ENCODE data around the gene CCDC182. TPM values are rescaled to one million over a fixed set of nuclear protein-coding genes. Genes with fewer than 3 reads are reported as not detected.

Gene CCDC182
- total RNA-seq, 1 experiment from 2014 or later: not detected

GRCh38 chr17:57726213-57726790 is 18.8 kb downstream of the CCDC182 start:
- Histone ChIP-seq H3K9me3 (replicated peaks) (no peaks in the 10 kb centered on the region), H3K4me1 (peaks cover 22% of the 10 kb centered on the region), H3K27ac (no peak overlapping the region), H3K36me3 (no peaks in the 10 kb centered on the region), H3K27me3 (no peaks in the 10 kb centered on the region), H3K4me3 (no peak overlapping the region)
- no peak for DNase-seq

DNA sequence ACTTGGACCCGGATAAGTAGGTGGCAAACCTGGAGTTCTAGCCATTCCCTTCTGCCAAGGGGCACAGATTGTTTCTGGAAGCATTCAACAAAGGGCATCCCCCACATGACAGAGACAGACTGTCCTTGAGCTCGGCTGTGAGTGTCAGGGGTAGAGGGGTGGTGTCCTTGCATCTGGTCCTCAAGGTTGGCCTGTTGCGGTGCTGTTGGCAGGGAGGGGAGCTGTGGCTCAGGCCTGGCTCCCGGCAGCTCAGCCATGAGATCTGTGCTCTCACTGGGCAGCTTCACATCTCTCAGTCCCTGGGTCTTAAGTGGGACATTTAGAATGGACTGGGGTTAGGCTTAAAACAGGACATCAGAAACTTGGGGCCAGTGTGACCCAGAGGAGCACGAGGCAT is 20.4 kb downstream of the CCDC182 start:
- H3K4me3 ChIP-seq: no peak overlapping the region
- peaks cover 22% of the 10 kb centered on the region for H3K4me1 ChIP-seq
- peak overlapping the region; percentile 48 for H3K27ac ChIP-seq
- no peaks in the 10 kb centered on the region for H3K9me3 ChIP-seq (replicated peaks)
- no peaks in the 10 kb centered on the region for H3K27me3 ChIP-seq
- DNase-seq: no peak
- no peaks in the 10 kb centered on the region for H3K36me3 ChIP-seq

GRCh38 chr17:57724026-57724728 is 20.9 kb downstream of the CCDC182 start:
- peak; percentile 84 to 86 for DNase-seq
- Histone ChIP-seq H3K27ac (peak overlapping the region; percentile 48), H3K9me3 (replicated peaks) (no peaks in the 10 kb centered on the region), H3K36me3 (no peaks in the 10 kb centered on the region), H3K27me3 (no peaks in the 10 kb centered on the region), H3K4me1 (peaks cover 22% of the 10 kb centered on the region), H3K4me3 (peak overlapping the region; percentile 28)

DNA sequence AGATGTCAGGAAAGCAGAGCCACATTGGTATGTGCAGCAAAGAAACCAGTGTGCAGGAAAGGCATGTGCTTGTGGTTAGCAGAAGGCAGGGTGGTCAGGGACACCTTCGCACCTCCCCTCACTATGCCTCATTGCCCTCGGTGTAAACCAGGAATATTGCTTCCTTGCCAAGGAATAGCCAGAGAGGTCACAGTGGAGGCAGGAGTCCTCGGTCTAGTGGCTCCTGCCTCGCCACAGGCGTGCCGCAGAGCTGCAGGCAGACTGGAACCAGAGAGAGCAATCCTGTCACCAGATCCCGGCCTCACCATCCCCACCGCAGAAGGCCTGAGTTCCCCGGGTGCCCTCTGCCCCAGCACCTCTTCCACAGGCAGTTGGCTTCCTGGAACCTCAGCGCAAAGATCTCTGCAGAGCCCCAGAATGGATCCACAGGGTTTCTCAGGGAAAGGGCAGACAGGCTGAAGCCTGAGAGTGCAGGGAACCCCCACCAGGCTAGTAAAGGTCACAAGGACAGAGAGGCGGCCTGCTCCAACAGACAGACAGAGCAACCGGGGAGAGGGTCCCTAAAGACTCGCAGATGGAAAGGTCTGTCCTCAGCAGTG is 21.6 kb downstream of the CCDC182 start:
- Histone ChIP-seq H3K27me3 (no peaks in the 10 kb centered on the region), H3K4me1 (peaks cover 22% of the 10 kb centered on the region), H3K9me3 (replicated peaks) (no peaks in the 10 kb centered on the region), H3K36me3 (no peaks in the 10 kb centered on the region), H3K4me3 (peak overlapping the region; percentile 28), H3K27ac (peak overlapping the region; percentile 48)
- peak; percentile 40 to 47 for DNase-seq

- no peak overlapping the region for H3K27ac ChIP-seq
- H3K4me1 ChIP-seq: peaks cover 22% of the 10 kb centered on the region
- no peak for DNase-seq
- no peak overlapping the region for H3K4me3 ChIP-seq
- no peaks in the 10 kb centered on the region for H3K9me3 ChIP-seq (replicated peaks)
- no peaks in the 10 kb centered on the region for H3K27me3 ChIP-seq
- H3K36me3 ChIP-seq: no peaks in the 10 kb centered on the region
Measured at GRCh38 chr17:57722704-57723043, 22.4 kb downstream of the CCDC182 start.

GRCh38 chr17:57721967-57722703 is 23.0 kb downstream of the CCDC182 start:
- H3K27me3 ChIP-seq: no peaks in the 10 kb centered on the region; the same call in 1 of the 2 replicates
- no peaks in the 10 kb centered on the region for H3K9me3 ChIP-seq (replicated peaks)
- H3K36me3 ChIP-seq: no peaks in the 10 kb centered on the region
- no peak overlapping the region for H3K27ac ChIP-seq
- no peak overlapping the region for H3K4me3 ChIP-seq
- peaks cover 22% of the 10 kb centered on the region for H3K4me1 ChIP-seq
- no peak for DNase-seq

DNA sequence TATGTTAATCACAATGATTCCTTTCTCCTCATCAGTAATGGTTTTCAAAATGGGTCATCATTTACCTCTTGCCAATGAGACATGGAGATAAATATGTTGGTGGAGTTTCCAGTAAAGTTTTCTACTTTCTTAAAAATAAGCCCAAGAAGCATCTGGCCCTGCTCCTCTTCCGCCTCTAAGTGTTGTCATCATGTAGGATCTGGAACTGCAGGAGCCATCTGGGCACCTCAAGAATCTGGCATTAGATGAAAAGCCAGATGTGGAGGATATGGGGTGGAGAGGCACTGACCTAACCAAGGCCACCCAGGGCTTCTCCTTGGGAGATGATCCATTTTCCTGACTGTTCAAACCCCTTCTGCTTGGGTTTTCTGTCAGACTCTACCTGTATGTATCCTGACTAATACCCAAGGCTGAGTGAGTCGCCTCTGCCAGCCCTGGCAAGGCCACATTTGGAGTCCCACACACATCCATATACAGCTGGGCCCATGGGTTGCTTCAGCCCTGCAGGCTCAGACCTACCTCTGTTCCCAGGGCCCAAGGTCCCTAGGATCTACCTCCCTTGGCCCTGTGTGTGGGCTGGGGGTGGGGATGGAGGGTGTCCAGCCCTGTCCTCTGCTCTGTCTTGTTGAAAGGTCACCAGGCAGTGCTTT is 24.6 kb downstream of the CCDC182 start:
- Histone ChIP-seq H3K27ac (no peak overlapping the region), H3K27me3 (no peaks in the 10 kb centered on the region; the same call in 1 of the 2 replicates), H3K9me3 (replicated peaks) (no peaks in the 10 kb centered on the region), H3K4me1 (peaks cover 22% of the 10 kb centered on the region), H3K36me3 (no peaks in the 10 kb centered on the region), H3K4me3 (no peak overlapping the region)
- DNase-seq: no peak

GRCh38 chr17:57718878-57719277 is 26.2 kb downstream of the CCDC182 start:
- DNase-seq: no peak
- no peak overlapping the region for H3K4me3 ChIP-seq
- no peaks in the 10 kb centered on the region for H3K9me3 ChIP-seq (replicated peaks)
- no peaks in the 10 kb centered on the region; the same call in 1 of the 2 replicates for H3K27me3 ChIP-seq
- H3K4me1 ChIP-seq: peaks cover 15% of the 10 kb centered on the region
- no peaks in the 10 kb centered on the region for H3K36me3 ChIP-seq
- H3K27ac ChIP-seq: no peak overlapping the region

DNA sequence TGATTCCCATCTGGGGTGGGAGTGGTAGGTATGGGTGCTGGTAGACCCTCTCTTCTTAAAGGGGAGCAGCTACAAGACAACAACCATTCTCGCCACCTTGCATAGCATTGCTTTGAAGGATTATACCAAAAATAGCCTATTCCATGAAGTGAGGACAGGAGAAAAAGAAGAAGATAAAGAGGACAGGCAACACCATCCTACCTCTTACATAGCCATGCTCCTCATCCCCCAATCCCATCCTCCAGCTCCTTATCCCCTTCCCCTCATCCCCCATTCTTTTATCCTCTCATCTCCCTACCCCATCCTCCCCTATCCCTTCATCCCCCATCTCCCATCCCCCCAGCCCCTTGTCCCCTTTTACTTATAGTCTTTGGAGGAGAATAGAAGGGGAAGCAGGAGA is 29.1 kb downstream of the CCDC182 start:
- no peak overlapping the region for H3K27ac ChIP-seq
- no peak overlapping the region for H3K4me3 ChIP-seq
- no peak for DNase-seq
- no peaks in the 10 kb centered on the region for H3K36me3 ChIP-seq
- H3K27me3 ChIP-seq: peaks cover 3% of the 10 kb centered on the region; the same call in 1 of the 2 replicates
- H3K4me1 ChIP-seq: no peaks in the 10 kb centered on the region; the same call in 1 of the 2 replicates
- H3K9me3 ChIP-seq (replicated peaks): no peaks in the 10 kb centered on the region

GRCh38 chr17:57714665-57715180 is 30.4 kb downstream of the CCDC182 start:
- Histone ChIP-seq H3K9me3 (replicated peaks) (no peaks in the 10 kb centered on the region), H3K27me3 (peaks cover 3% of the 10 kb centered on the region; the same call in 1 of the 2 replicates), H3K4me1 (no peaks in the 10 kb centered on the region; the same call in 1 of the 2 replicates), H3K36me3 (no peaks in the 10 kb centered on the region), H3K27ac (no peak overlapping the region), H3K4me3 (no peak overlapping the region)
- no peak for DNase-seq

DNA sequence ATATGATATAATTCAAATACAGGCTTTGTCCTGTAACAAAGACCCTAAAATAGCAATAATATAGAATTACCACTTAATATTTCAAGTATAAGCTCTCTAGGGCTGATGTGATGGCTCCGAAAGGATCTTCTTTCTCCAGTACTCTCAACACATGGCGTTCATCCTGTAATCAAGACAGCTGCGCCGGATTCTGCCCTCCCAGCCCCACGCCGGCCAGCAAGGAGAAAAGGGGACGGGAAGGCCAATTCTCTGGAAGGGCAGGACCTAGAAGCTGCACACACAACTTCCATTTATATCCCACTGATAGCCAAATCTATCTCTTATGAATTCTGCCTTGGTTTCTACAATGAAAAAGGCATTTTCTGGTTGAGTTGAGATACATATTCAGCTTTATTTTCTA is 32.0 kb downstream of the CCDC182 start:
- H3K36me3 ChIP-seq: no peaks in the 10 kb centered on the region
- no peak overlapping the region for H3K27ac ChIP-seq
- peaks cover 3% of the 10 kb centered on the region; the same call in 1 of the 2 replicates for H3K27me3 ChIP-seq
- peak; percentile 34 to 67 for DNase-seq
- H3K4me3 ChIP-seq: no peak overlapping the region
- no peaks in the 10 kb centered on the region for H3K9me3 ChIP-seq (replicated peaks)
- peaks cover 3% of the 10 kb centered on the region for H3K4me1 ChIP-seq

DNA sequence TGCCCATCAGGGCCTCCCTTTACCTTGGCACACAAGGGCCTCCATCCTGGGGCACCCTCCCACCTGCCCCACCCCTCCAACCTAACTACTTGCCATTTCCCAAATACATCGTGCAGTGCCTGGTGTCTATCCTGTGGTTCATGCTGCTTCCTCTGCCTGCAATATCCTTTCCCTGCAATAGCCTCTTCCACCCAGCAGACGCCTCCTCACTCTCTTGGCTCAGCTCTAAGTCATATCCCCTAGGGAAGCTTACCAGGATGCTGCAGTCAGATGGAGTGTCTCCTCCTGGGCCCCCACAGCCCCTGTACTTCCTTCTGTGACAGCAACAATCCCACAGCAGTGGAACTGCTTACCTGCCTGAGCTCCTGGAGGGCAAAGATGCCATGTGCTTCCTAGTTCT is 36.7 kb downstream of the CCDC182 start:
- peak; percentile 26 to 55 for DNase-seq
- Histone ChIP-seq H3K9me3 (replicated peaks) (no peaks in the 10 kb centered on the region), H3K36me3 (no peaks in the 10 kb centered on the region), H3K27me3 (0 out of 2 replicates have a peak, but pooled peaks cover 6% of the 10 kb centered on the region), H3K27ac (no peak overlapping the region), H3K4me1 (peaks cover 3% of the 10 kb centered on the region), H3K4me3 (peak overlapping the region; percentile 35)

DNA sequence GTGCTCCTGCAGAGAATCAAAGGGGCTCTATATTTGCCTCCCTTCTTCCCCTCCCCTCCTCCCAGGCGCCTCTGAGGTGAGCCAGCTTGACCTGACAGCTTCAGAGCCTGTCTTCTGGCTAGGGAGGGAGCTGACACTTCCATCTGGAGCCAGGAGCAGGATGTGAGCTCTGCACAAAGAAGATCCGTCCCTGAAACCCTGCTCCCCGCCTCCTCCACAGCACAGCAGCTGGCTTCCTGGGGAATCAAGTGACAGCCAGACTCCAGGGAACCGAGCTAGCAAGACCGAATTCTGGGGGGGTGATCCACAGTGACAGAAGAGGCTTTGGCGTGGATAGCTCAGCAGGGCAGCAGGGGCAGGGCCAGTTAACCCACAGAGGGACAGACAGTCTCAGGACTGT is 37.2 kb downstream of the CCDC182 start:
- peak overlapping the region; percentile 35 for H3K4me3 ChIP-seq
- no peaks in the 10 kb centered on the region for H3K9me3 ChIP-seq (replicated peaks)
- no peaks in the 10 kb centered on the region for H3K36me3 ChIP-seq
- H3K27ac ChIP-seq: 0 out of 2 replicates have a peak overlapping the region, but pooled peaks have one; percentile 1
- DNase-seq: peak; percentile 67 to 80
- peaks cover 3% of the 10 kb centered on the region for H3K4me1 ChIP-seq
- 0 out of 2 replicates have a peak, but pooled peaks cover 6% of the 10 kb centered on the region for H3K27me3 ChIP-seq

DNA sequence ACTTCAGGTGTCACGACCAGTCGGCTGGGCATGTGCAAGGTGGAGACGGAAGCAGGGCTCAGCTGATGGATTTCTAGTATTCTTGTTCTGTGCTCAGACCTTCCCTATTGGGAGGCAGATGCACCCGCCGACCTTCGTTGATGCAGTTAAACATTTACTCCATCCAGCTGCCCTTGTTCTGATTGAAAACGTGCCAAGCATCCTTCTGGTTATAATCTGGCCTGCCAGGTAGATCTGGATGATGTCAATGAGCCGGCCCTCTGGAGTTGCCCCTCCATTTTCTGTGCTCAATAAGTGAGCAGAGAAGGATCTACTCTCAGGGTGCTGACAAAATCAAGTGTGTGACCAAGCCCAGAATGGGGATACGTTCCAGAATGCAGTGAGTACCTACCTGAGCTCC is 38.3 kb downstream of the CCDC182 start:
- H3K4me1 ChIP-seq: peaks cover 3% of the 10 kb centered on the region
- no peaks in the 10 kb centered on the region for H3K9me3 ChIP-seq (replicated peaks)
- DNase-seq: no peak
- H3K36me3 ChIP-seq: no peaks in the 10 kb centered on the region
- no peak overlapping the region for H3K4me3 ChIP-seq
- no peak overlapping the region for H3K27ac ChIP-seq
- H3K27me3 ChIP-seq: 0 out of 2 replicates have a peak, but pooled peaks cover 2% of the 10 kb centered on the region

Measured in SJCRH30 (cell line).